GM12872 (cell line): ENCODE data around the gene GABRG3.

ENCODE experiments used
- CTCF ChIP-seq: IDR thresholded peaks from 3 replicates; pipeline ENCODE4 v1.5.1; 2011; ENCODE audit warnings: low read depth, mild to moderate bottlenecking, low read length, moderate library complexity; ENCODE audit not compliant: insufficient read depth

GABRG3 gene

GRCh38 chr15:27089233-27089586 lies 118.2 kb downstream of the GABRG3 start:
- TF ChIP-seq CTCF = no peak

- TF ChIP-seq CTCF = no peak
Measured at GRCh38 chr15:27089676-27090075, 118.7 kb downstream of the GABRG3 start.

- no peak for TF ChIP-seq CTCF
Measured at GRCh38 chr15:27091270-27091940, 120.4 kb downstream of the GABRG3 start.

- TF ChIP-seq CTCF = no peak
Measured at GRCh38 chr15:27092390-27092789, 121.4 kb downstream of the GABRG3 start.

GRCh38 chr15:27094235-27094634 lies 123.3 kb downstream of the GABRG3 start:
- no peak for TF ChIP-seq CTCF

GRCh38 chr15:27095886-27096624 lies 125.1 kb downstream of the GABRG3 start:
- no peak for TF ChIP-seq CTCF

- no peak for TF ChIP-seq CTCF
Measured at GRCh38 chr15:27097506-27097905, 126.5 kb downstream of the GABRG3 start.
